WTC11 (cell line): ENCODE data around the gene FOXD3. TPM values are rescaled to one million over a fixed set of nuclear protein-coding genes. Genes with fewer than 3 reads are reported as not detected.
"Not testable (repeated sequence)": the region's sequence is repeated elsewhere in the genome, so short reads cannot be mapped to it uniquely, and the experiment has no call there.

ENCODE experiments used
- ATAC-seq: fragments of 200-7000 bp; cut with Tn5 transposase; 2 replicates; pipeline ENCODE4 v1.10.0; 2021; ENCODE audit warnings: mild to moderate bottlenecking, moderate library complexity
- CTCF ChIA-PET: fragments of 300-600 bp; sonication (Branson Sonifier 250); formaldehyde crosslinking; loops from one replicate; lab custom pipeline; 2021; ENCODE audit warnings: antibody characterized with exemption; lab: Charles Lee
- POLR2A ChIA-PET: fragments of 350-600 bp; sonication (Branson Sonifier 250); formaldehyde crosslinking; loops from one replicate; lab custom pipeline; 2021; ENCODE audit warnings: antibody characterized with exemption; lab: Charles Lee
- DNase-seq: peaks from one replicate; pipeline ENCODE4 v3.0.0; 2021; ENCODE audit warnings: low spot score
- H3K27ac Mint-ChIP-seq: 2 replicates; pipeline ENCODE4 v1.8.0; 2021; ENCODE audit warnings: mixed read lengths
- H3K27me3 Mint-ChIP-seq: 2 replicates; pipeline ENCODE4 v1.8.0; 2021; ENCODE audit warnings: low read depth, mild to moderate bottlenecking, moderate library complexity, mixed read lengths
- H3K36me3 Mint-ChIP-seq: 2 replicates; pipeline ENCODE4 v1.8.0; 2021; ENCODE audit warnings: mixed read lengths
- H3K4me1 Mint-ChIP-seq: 2 replicates; pipeline ENCODE4 v1.8.0; 2022; ENCODE audit warnings: mixed read lengths
- H3K4me3 Mint-ChIP-seq: 2 replicates; pipeline ENCODE4 v1.8.0; 2021; ENCODE audit warnings: mild to moderate bottlenecking, moderate library complexity, mixed read lengths
- H3K9me3 Mint-ChIP-seq: 2 replicates; pipeline ENCODE4 v1.8.0; 2021; ENCODE audit warnings: mixed read lengths
- E2F5 ChIP-seq: sonication (generic); formaldehyde crosslinking; IDR thresholded peaks from 2 replicates; pipeline ENCODE4 v1.8.1; 2022; ENCODE audit warnings: mild to moderate bottlenecking, moderate library complexity, missing genetic modification reagents
- FOXP1 ChIP-seq: sonication (generic); formaldehyde crosslinking; IDR thresholded peaks from 2 replicates; pipeline ENCODE4 v1.8.0; 2022; ENCODE audit warnings: missing genetic modification reagents, mild to moderate bottlenecking, moderate library complexity, borderline replicate concordance
- HMGA2 ChIP-seq: fragments of 250-450 bp; sonication (Bioruptor Pico); IDR thresholded peaks from 2 replicates; pipeline ENCODE4 v1.4.0; 2021; ENCODE audit warnings: mild to moderate bottlenecking, moderate library complexity
- KAT7 ChIP-seq: sonication (generic); formaldehyde crosslinking; IDR thresholded peaks from 2 replicates; pipeline ENCODE4 v1.8.1; 2023; ENCODE audit warnings: missing genetic modification reagents, mild to moderate bottlenecking, borderline replicate concordance
- NFATC4 ChIP-seq: fragments of 250-450 bp; sonication (Bioruptor Pico); IDR thresholded peaks from 2 replicates; pipeline ENCODE4 v1.9.0; 2021; ENCODE audit warnings: mild to moderate bottlenecking
- OVOL2 ChIP-seq: fragments of 250-450 bp; sonication (Bioruptor Pico); IDR thresholded peaks from 2 replicates; pipeline ENCODE4 v1.9.0; 2021; ENCODE audit warnings: mild to moderate bottlenecking, borderline replicate concordance
- SP1 ChIP-seq: sonication (generic); formaldehyde crosslinking; conservative IDR thresholded peaks from 2 replicates; pipeline ENCODE4 v1.8.1; 2022; ENCODE audit warnings: missing genetic modification reagents
- TEAD4 ChIP-seq: sonication (generic); formaldehyde crosslinking; IDR thresholded peaks from 2 replicates; pipeline ENCODE4 v1.8.0; 2022; ENCODE audit warnings: mild to moderate bottlenecking, missing genetic modification reagents
- TP53 ChIP-seq: sonication (generic); formaldehyde crosslinking; IDR thresholded peaks from 2 replicates; pipeline ENCODE4 v1.8.1; 2023; ENCODE audit warnings: mild to moderate bottlenecking, missing genetic modification reagents
- ZBTB21 ChIP-seq: sonication (generic); formaldehyde crosslinking; IDR thresholded peaks from 2 replicates; pipeline ENCODE4 v1.8.1; 2023; ENCODE audit warnings: mild to moderate bottlenecking, missing genetic modification reagents, borderline replicate concordance
- ZNF138 ChIP-seq: sonication (generic); formaldehyde crosslinking; conservative IDR thresholded peaks from 2 replicates; pipeline ENCODE4 v1.8.1; 2022; ENCODE audit warnings: mild to moderate bottlenecking, moderate library complexity, missing genetic modification reagents
- ZNF532 ChIP-seq: fragments of 250-450 bp; sonication (Bioruptor Pico); IDR thresholded peaks from 2 replicates; pipeline ENCODE4 v1.9.0; 2021; ENCODE audit warnings: mild to moderate bottlenecking, borderline replicate concordance
- ZNF671 ChIP-seq: fragments of 250-450 bp; sonication (Bioruptor Pico); IDR thresholded peaks from 2 replicates; pipeline ENCODE4 v1.8.0; 2021; ENCODE audit warnings: mild to moderate bottlenecking
- total RNA-seq: library from RNA; stranded (reverse); gene quantifications from 3 replicates; pipeline ENCODE4 v1.2.3, GENCODE V29; 2021
- TF ChIP-seq, protein P1 (sequence below): sonication (generic); formaldehyde crosslinking; IDR thresholded peaks from 2 replicates; pipeline ENCODE4 v1.8.0; 2023; ENCODE audit warnings: missing genetic modification reagents

The FOXD3 gene
- total RNA-seq, 1 experiment from 2014 or later, result 27.5 TPM

DNA sequence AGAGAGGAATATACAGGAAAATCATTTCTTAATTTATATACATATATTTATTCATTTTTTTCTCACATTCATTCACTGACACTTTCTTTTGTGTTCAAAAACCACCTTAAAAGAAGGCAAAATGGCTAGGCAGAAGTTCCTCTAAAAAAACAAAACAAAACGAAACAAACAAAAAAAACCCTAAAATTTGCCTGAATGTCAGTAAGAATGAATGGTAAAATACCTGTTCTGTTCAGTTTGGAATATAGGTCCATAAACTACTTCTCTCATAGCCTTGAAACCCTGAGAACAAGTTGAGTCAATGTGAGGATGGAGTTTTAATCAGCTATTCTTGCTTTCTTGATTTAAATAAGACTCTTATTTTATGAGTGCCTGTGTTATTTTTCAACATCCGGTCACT is 30.4 kb downstream of the FOXD3 start:
- TF ChIP-seq FOXP1 (CRISPR knock-in tag), result no peak
- TF ChIP-seq ZBTB21 (CRISPR knock-in tag), result no peak
- CTCF ChIA-PET, result no interaction called here
- H3K27ac Mint-ChIP-seq, result no peak overlapping the region

GRCh38 chr1:63356234-63356633 is 33.9 kb downstream of the FOXD3 start:
- H3K27me3 Mint-ChIP-seq, DNase-seq, H3K4me1 Mint-ChIP-seq, H3K27ac Mint-ChIP-seq, H3K36me3 Mint-ChIP-seq, POLR2A ChIA-PET, H3K9me3 Mint-ChIP-seq, ATAC-seq, H3K4me3 Mint-ChIP-seq: not testable (repeated sequence)
- CTCF ChIA-PET, result interaction anchor here (1.9 kb wide), 1 partner anchor 28 kb away, joined by 4 read pairs; no protein-coding TSS in a partner anchor

More for the DNA sequence above, 30.4 kb downstream of the FOXD3 start:
- H3K36me3 Mint-ChIP-seq, result no peaks in the 10 kb centered on the region
- H3K27me3 Mint-ChIP-seq, result no peaks in the 10 kb centered on the region; the same call in 1 of the 2 replicates
- POLR2A ChIA-PET, result no interaction called here
- H3K9me3 Mint-ChIP-seq, result no peaks in the 10 kb centered on the region
- no peak for DNase-seq
- H3K4me3 Mint-ChIP-seq, result no peak overlapping the region
- no peak for ATAC-seq
- H3K4me1 Mint-ChIP-seq, result 0 out of 2 replicates have a peak, but pooled peaks cover 5% of the 10 kb centered on the region

- ATAC-seq, result no peak
Observed at GRCh38 chr1:63359561-63359960, 37.2 kb downstream of the FOXD3 start.

DNA sequence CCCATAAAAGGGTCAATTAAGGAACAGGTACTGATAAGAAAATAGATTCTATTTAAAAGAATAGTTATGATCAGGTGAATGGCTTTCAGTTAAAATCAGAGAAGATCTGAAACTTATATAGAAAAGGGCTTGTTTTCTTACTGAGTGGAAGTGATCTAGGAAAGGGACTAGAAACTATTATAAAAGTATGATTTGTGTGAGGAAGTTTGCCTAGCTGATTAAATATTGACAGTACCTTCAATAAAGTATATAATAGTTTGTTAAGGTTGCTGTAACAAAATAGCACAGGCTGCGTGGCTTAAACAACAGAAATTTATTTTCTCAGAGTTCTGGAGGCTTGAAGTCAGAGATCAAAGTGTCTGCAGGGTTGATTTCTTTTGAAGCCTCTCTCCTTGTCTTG is 39.7 kb downstream of the FOXD3 start:
- Mint-ChIP-seq H3K4me3 (no peak overlapping the region), H3K36me3 (peaks cover 3% of the 10 kb centered on the region), H3K27me3 (peaks cover 12% of the 10 kb centered on the region), H3K9me3 (peaks cover 10% of the 10 kb centered on the region), H3K4me1 (peaks cover 27% of the 10 kb centered on the region), H3K27ac (no peak overlapping the region)
- no peak for TF ChIP-seq ZNF671 (CRISPR knock-in tag)
- TF ChIP-seq KAT7 (CRISPR knock-in tag), result no peak
- TF ChIP-seq E2F5, result no peak
- no peak for TF ChIP-seq SP1 (CRISPR knock-in tag)
- TF ChIP-seq, protein P1, sequence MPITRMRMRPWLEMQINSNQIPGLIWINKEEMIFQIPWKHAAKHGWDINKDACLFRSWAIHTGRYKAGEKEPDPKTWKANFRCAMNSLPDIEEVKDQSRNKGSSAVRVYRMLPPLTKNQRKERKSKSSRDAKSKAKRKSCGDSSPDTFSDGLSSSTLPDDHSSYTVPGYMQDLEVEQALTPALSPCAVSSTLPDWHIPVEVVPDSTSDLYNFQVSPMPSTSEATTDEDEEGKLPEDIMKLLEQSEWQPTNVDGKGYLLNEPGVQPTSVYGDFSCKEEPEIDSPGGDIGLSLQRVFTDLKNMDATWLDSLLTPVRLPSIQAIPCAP (CRISPR knock-in tag), result no peak
- no peak for TF ChIP-seq TP53
- no peak for TF ChIP-seq TEAD4
- TF ChIP-seq ZBTB21 (CRISPR knock-in tag), result no peak
- TF ChIP-seq ZNF532 (CRISPR knock-in tag), result no peak
- TF ChIP-seq NFATC4 (CRISPR knock-in tag), result no peak
- DNase-seq, result no peak
- POLR2A ChIA-PET, result no interaction called here
- CTCF ChIA-PET, result no interaction called here
- no peak for ATAC-seq

More at GRCh38 chr1:63359561-63359960, 37.2 kb downstream of the FOXD3 start:
- Mint-ChIP-seq H3K9me3 (peaks cover 10% of the 10 kb centered on the region), H3K27ac (no peak overlapping the region), H3K4me1 (peaks cover 14% of the 10 kb centered on the region), H3K4me3 (no peak overlapping the region), H3K36me3 (peaks cover 3% of the 10 kb centered on the region), H3K27me3 (peaks cover 2% of the 10 kb centered on the region)
- POLR2A ChIA-PET, result no interaction called here
- CTCF ChIA-PET, result interaction anchor here (1.1 to 1.5 kb wide), 5 partner anchors 24 to 433 kb away, joined by 3 to 6 read pairs (median 4); no protein-coding TSS in a partner anchor
- no peak for DNase-seq
- TF ChIP-seq ZNF138 (CRISPR knock-in tag) (no peak), OVOL2 (CRISPR knock-in tag) (no peak), HMGA2 (no peak)
